GM04503 (cell line): Measurements from ENCODE around the gene HSFX4.
"Not testable (repeated sequence)": the region's sequence is repeated elsewhere in the genome, so short reads cannot be mapped to it uniquely, and the experiment has no call there.

Experiments
- DNase-seq: peaks from one replicate; pipeline ENCODE4 v3.0.0-alpha.2; 2012; ENCODE audit warnings: low read depth

Gene HSFX4, protein sequence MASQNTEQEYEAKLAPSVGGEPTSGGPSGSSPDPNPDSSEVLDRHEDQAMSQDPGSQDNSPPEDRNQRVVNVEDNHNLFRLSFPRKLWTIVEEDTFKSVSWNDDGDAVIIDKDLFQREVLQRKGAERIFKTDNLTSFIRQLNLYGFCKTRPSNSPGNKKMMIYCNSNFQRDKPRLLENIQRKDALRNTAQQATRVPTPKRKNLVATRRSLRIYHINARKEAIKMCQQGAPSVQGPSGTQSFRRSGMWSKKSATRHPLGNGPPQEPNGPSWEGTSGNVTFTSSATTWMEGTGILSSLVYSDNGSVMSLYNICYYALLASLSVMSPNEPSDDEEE

DNA sequence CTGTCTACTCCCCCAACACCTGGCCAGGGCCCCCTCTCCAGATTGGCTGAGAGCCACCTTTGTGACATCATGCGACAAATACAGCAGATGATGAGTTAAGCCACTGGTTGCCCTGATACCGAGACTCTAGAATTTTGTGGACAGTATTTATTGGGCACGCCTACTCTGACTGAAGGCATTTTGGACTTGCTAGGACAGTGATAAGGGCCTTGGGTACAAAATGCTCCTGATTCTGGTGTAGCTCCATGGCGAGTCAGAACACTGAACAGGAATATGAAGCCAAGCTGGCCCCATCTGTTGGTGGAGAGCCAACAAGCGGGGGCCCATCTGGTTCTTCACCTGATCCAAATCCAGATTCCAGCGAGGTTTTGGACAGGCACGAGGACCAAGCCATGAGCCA is at the start of gene HSFX4:
HSFX4 (plus strand) TSS at position 174 of the 400 bp plus-strand sequence; CDS start at position 246, 72 bp downstream.
- not testable (repeated sequence) for DNase-seq

- DNase-seq = no peak
Observed at GRCh38 chrX:149881081-149881711, 48.2 kb upstream of the HSFX4 start, which contains the start of gene MAGEA8. Gene MAGEA8, plus strand, starts transcription at chrX:149881183. Its CDS starts 3,090 bp downstream, at chrX:149884273.

DNA sequence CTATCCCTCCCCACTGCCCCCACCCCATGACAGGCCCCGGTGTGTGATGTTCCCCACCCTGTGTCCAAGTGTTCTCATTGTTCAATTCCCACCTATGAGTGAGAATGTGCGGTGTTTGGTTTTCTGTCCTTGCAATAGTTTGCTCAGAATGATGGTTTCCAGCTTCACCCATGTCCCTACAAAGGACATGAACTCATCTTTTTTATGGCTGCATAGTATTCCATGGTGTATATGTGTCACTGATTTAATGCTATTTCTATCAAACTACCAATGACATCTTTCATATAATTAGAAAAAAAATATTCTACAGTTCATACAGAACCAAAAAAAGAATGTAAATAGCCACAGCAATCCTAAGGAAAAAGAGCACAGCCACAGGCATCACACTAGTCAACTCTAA is 38.5 kb upstream of the HSFX4 start:
- not testable (repeated sequence) for DNase-seq

GRCh38 chrX:149898554-149898953 is 30.8 kb upstream of the HSFX4 start:
- DNase-seq = no peak

DNA sequence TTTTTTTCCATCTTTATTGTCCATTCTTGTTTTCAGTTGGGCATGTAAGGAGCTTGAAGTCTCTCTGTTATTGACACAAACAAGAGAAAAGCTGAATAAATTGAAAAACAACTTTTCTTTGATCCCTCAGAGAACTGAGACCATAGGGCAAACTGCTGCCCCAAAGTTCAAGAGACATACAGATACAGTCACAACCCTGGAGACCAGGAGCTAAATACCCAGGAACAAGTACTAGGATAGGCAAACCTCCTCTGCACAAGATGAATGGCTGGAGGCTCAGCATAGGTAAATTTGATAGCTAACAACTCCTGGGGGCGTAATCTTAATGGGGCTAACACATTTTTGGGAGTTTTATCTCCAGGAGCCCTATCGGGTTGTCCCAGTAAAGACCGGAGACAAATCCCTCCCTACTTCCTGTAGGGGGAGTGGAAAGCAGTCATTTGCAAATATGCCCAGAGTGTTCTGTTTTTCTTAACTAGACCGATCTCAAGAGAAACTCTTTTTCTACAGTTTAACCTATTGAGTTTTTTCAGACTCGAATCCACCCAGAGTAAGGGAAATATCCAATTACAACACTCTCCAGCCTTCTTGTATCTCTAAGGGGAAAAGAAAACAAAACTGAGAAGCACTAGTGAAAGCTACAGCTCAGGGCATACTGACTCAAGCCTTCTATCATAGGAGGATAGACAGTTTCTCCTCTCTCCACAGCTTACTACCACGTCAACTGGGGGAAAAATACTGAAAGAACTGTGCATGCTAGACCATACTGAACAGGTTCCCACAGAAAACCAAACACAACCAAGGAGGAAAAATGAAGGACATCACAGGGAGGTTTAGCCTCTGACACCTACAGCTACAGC is 25.3 kb upstream of the HSFX4 start:
- DNase-seq = no peak

- no peak for DNase-seq
Observed at GRCh38 chrX:149908308-149908707, 21.1 kb upstream of the HSFX4 start.

- DNase-seq = no peak
Observed at GRCh38 chrX:149908727-149909126, 20.6 kb upstream of the HSFX4 start.

- DNase-seq = no peak
Observed at GRCh38 chrX:149909324-149910177, 19.8 kb upstream of the HSFX4 start.

- no peak for DNase-seq
Observed at GRCh38 chrX:149910178-149910695, 19.1 kb upstream of the HSFX4 start.

DNA sequence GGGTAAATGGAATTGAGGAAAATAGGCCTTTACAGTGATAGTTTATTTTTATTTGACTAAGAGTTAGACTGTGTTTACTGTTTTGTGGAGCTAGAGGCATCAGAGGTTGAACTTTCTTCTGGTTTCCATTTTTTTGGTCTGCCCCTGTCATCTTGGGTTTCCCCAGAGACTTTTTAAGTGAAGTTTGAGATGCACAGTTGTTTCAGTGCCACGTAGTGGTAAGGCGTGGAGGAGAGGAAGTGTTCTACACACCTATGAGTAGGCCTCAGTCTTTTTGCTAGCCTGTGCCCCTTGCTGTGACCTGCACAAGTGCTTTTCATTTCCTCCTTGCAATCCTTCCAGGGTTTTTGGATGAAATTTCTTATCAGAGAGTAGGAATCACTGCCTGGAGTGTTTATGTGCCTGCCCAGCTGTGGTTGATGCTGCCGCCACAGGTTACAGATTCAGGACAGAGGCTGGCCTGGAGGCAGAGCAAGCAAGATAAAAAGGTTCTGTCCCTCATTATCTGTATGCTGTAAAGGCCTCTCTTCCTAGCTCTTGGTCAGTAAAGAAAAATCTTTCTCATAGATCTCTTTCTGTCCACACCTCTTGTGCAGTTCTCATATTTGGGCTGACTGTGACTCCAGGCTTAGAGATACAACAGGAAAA is 12.5 kb upstream of the HSFX4 start:
- DNase-seq = no peak

DNA sequence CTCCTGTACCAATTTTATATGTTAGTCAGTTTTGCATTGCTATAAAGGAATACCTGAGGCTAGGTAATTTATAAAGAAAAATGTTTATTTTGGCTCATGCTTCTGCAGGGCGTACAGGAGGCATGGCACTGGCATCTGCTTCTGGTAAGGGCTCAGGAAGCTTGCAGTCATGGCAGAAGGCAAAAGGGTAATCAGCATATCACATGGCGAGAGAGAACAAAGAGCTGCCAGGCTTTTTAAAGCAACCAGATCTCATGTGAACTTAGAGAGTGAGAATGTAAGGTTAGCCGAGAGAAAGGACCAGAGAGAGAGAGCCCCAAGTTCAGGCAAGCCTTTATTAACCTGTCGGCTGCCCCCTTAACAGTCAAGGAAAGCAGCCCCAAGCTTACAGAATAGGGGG is 5.5 kb upstream of the HSFX4 start:
- not testable (repeated sequence) for DNase-seq

DNA sequence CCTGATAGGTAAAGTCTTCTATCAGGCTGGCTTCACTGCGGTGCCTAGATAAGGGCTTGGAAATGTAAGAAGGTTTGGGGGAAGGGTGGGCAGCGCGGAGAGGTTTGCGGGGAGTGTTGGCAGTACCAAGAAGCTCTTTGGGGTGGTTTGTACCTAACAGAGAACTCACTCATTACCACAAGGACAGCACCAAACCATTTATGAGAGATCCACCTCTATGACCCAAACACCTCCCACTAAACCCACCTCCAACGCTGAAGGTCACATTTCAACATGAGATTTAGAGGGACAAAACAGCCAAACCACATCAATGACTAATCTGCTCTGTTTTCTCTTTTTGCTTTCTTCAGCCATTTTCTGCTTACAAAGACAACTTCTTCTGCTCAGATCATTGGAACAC is 4.9 kb upstream of the HSFX4 start:
- DNase-seq = not testable (repeated sequence)

DNA sequence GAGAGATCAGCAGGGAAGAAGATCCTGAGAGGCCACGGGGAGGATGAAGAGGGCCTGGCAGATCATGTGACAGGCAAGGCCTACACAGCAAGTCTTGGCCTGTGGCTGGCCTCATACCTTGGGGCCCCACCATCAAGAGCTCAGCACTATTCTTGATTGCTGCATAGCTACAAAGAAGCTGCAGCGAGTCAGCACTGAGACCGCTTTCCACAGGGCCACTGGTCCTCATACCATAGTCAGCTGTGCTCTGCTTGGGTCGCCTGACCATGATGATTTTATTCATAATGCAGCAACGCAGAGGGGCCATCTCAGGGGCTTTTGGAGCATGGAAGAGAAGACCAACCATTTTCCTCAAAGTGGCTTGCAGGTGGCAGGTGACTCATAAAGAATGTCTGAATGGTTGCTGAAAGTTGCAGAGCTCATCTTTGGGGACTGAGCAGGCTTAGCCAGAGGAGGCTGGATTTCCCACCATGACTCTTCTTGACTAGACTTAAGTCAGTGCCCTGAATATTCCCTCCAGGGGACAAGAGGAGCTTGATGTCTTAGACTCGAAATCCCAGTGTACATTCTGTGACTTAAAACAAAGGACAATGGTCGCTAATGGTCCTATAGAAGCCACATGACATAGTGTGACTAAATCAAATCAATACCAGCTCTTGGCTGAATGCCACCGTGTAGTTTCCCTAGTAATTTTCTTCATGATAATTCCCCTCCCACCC is 2.0 kb upstream of the HSFX4 start:
- not testable (repeated sequence) for DNase-seq

GRCh38 chrX:149927964-149928258 is 1.5 kb upstream of the HSFX4 start:
- DNase-seq = not testable (repeated sequence)

- DNase-seq = not testable (repeated sequence)
Observed at GRCh38 chrX:149928635-149929034, 738 bp upstream of the HSFX4 start.

- not testable (repeated sequence) for DNase-seq
Observed at GRCh38 chrX:149931355-149931754, 2.0 kb downstream of the HSFX4 start.

DNA sequence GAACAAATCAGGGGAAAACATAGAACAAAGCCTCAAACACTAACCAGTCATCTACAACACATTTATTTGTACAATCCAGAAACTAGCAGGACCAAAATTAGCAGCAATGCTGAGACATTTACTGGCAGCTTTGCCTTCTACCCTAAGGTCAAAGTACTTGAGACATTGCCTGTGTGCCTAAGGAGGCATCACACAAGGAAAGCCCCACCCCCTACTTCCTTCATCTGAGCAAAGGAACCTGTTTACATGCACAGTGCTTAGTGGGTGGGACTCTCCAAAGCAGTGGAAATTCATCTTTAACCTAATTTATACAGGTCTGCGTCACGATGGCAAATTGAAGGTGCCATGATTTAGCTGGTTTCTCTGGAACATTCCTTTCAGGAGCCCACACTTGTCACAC is 2.8 kb downstream of the HSFX4 start:
- not testable (repeated sequence) for DNase-seq

GRCh38 chrX:149932970-149933369 is 3.6 kb downstream of the HSFX4 start:
- DNase-seq = not testable (repeated sequence)

DNA sequence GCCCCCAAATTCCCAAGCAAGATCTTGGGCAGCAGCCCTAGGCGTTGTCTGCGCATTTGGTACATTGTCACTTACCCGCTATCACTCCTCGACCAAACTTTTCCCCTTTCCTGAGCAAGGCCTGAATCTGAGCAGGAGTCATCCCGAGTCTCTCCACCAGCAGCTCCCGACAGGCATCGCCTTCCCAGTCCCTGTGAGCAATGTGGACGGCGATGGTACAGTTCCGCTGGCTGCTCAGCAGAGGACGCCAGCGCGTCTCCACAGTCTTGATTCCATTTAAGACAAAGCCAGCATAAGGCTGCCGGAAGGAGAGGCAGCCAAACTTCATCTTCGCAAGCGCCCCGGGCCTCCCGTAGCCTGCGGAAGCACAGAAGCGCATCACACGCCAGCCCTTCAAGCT is 4.2 kb downstream of the HSFX4 start:
- DNase-seq = not testable (repeated sequence)

GRCh38 chrX:149937328-149937727 is 8.0 kb downstream of the HSFX4 start:
- DNase-seq = not testable (repeated sequence)
